GM12878 (cell line): ENCODE data around the gene GADL1. TPM values are rescaled to one million over a fixed set of nuclear protein-coding genes. Genes with fewer than 3 reads are reported as not detected.

Experiments
- BCL11A ChIP-seq: IDR thresholded peaks from 2 replicates; pipeline ENCODE4 v1.6.1; 2011; ENCODE audit warnings: low read depth, low read length
- E4F1 ChIP-seq: fragments of 450-650 bp; IDR thresholded peaks from 2 replicates; pipeline ENCODE4 v1.6.1; 2018; ENCODE audit warnings: borderline replicate concordance, mild to moderate bottlenecking; ENCODE audit not compliant: partially characterized antibody
- HDGF ChIP-seq: fragments of 450-650 bp; IDR thresholded peaks from 2 replicates; pipeline ENCODE4 v1.6.1; 2016; ENCODE audit warnings: antibody characterized with exemption
- NFYB ChIP-seq: IDR thresholded peaks from 2 replicates; pipeline ENCODE4 v1.6.1; 2011; ENCODE audit warnings: low read depth, mild to moderate bottlenecking, low read length, improper control_type of control experiment, moderate library complexity; ENCODE audit not compliant: insufficient read depth
- PKNOX1 ChIP-seq: fragments of 450-650 bp; IDR thresholded peaks from 2 replicates; pipeline ENCODE4 v1.6.1; 2016; ENCODE audit warnings: mild to moderate bottlenecking
- USF1 ChIP-seq: IDR thresholded peaks from 2 replicates; pipeline ENCODE4 v1.6.1; 2011; ENCODE audit warnings: borderline replicate concordance, low read depth, mild to moderate bottlenecking, moderate library complexity, mixed read lengths, low read length; ENCODE audit not compliant: insufficient read depth; ENCODE audit errors: extremely low read length
- polyA plus RNA-seq, 11 experiments: library from polyadenylated mRNA; depleted of rRNA in 4 of 11; unstranded in 6 of 11; stranded (reverse) in 5 of 11; fragments of >200 nt; fragmentation: Nextera tagmentation in 4 of 11; fragmentation: Illumina TruSeq in 1 of 11; extraction: Ambion mirVana in 4 of 11; extraction: Trizol in 1 of 11; gene quantifications; 1 replicate in 1 of 11; 2 replicates in 10 of 11; pipeline versions ENCODE4 v1.2.1 to v1.2.3, GENCODE V29; 2011 to 2016; ENCODE audit warnings: inconsistent platforms in 2 of 11, missing spikeins in 2 of 11, low read depth in 1 of 11
- total RNA-seq, 4 experiments: library from RNA; depleted of rRNA in 3 of 4; stranded (reverse); fragments of >200 nt in 3 of 4; fragmentation: Illumina TruSeq in 1 of 4; extraction: Trizol in 1 of 4; gene quantifications; 2 replicates each; pipeline versions ENCODE4 v1.2.1 to v1.2.3, GENCODE V29; 2013 to 2021
- TF ChIP-seq, protein P1 (sequence below): IDR thresholded peaks from 2 replicates; pipeline ENCODE4 v1.6.1; 2012; ENCODE audit warnings: mild to moderate bottlenecking, low read depth, low read length

Gene GADL1
- total and polyA plus RNA-seq, 10 of the 15 experiments (the other 5 are each of a cell fraction or from before 2014, with no cell fraction given) = 0.04 TPM; not detected in 9

GRCh38 chr3:30858894-30859389 lies 35.5 kb downstream of the GADL1 start (continued):
- TF ChIP-seq, protein P1, sequence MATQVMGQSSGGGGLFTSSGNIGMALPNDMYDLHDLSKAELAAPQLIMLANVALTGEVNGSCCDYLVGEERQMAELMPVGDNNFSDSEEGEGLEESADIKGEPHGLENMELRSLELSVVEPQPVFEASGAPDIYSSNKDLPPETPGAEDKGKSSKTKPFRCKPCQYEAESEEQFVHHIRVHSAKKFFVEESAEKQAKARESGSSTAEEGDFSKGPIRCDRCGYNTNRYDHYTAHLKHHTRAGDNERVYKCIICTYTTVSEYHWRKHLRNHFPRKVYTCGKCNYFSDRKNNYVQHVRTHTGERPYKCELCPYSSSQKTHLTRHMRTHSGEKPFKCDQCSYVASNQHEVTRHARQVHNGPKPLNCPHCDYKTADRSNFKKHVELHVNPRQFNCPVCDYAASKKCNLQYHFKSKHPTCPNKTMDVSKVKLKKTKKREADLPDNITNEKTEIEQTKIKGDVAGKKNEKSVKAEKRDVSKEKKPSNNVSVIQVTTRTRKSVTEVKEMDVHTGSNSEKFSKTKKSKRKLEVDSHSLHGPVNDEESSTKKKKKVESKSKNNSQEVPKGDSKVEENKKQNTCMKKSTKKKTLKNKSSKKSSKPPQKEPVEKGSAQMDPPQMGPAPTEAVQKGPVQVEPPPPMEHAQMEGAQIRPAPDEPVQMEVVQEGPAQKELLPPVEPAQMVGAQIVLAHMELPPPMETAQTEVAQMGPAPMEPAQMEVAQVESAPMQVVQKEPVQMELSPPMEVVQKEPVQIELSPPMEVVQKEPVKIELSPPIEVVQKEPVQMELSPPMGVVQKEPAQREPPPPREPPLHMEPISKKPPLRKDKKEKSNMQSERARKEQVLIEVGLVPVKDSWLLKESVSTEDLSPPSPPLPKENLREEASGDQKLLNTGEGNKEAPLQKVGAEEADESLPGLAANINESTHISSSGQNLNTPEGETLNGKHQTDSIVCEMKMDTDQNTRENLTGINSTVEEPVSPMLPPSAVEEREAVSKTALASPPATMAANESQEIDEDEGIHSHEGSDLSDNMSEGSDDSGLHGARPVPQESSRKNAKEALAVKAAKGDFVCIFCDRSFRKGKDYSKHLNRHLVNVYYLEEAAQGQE = no peak
- TF ChIP-seq PKNOX1 (no peak), USF1 (no peak), BCL11A (no peak), HDGF (no peak), NFYB (no peak), E4F1 (no peak)
- TF ChIP-seq, all 136 proteins: peak for 0
